ENCODE results near the gene KIF14.

Gene KIF14

DNA sequence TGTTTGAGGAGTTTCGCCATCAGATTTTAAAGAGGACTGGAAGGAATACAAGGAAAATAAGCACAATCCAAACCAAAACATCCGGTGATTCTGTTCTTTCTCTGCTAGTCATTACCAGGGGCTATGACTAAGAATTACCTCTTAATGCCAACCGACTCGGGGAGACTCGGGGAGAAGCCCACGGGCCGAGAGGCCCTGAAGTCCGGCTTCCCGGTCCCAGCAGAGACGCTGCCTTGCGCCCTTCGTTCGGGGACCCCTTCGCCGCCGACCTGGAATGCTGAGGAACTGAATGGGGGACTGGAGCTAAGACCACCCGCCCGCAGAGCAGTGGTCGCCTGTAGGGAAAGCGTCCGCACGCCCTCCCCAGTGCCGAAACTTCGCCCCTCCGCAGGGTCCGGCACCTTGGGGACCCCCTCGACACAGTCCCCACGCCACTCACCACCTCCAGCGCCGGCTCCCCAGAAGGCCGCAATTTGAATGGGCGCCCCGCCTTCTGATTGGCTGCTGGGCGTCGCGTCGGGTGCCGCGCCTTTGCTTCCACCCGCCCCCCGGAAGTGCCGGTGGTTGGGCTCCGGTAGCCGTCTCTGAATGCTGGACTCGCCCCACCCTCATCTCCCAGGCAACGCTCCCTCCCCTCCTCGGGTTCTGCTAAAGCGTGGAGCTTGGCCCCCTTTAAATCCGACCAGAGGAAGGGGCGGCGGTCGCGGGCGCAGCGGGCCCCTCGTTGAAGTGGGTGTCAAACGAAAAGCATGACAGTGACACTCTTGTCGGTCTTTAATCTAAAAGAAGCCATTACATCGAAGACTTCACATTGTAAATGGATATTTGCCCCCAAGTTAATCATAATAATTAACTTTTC, at the start of gene KIF14:
TSS of gene KIF14 (minus strand) at position 479 of the 859 bp plus-strand sequence. CDS start 2,028 bp downstream, outside the sequence.
- peak within 1 kb of the TSS; percentile 89 for H3K4me3 ChIP-seq (ENCODE audit: low read length)
- no peak within 1 kb of the TSS for H3K27ac ChIP-seq (ENCODE audit: low read depth, low read length)
- no peak for TF ChIP-seq EZH2phosphoT487 (IDR thresholded peaks at IDR 0.05; ENCODE audit: borderline replicate concordance, low read length)
- TF ChIP-seq, protein P1, sequence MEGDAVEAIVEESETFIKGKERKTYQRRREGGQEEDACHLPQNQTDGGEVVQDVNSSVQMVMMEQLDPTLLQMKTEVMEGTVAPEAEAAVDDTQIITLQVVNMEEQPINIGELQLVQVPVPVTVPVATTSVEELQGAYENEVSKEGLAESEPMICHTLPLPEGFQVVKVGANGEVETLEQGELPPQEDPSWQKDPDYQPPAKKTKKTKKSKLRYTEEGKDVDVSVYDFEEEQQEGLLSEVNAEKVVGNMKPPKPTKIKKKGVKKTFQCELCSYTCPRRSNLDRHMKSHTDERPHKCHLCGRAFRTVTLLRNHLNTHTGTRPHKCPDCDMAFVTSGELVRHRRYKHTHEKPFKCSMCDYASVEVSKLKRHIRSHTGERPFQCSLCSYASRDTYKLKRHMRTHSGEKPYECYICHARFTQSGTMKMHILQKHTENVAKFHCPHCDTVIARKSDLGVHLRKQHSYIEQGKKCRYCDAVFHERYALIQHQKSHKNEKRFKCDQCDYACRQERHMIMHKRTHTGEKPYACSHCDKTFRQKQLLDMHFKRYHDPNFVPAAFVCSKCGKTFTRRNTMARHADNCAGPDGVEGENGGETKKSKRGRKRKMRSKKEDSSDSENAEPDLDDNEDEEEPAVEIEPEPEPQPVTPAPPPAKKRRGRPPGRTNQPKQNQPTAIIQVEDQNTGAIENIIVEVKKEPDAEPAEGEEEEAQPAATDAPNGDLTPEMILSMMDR (IDR thresholded peaks at IDR 0.05; ENCODE audit: low read depth, low read length, poor library complexity, severe bottlenecking): no peak

DNA sequence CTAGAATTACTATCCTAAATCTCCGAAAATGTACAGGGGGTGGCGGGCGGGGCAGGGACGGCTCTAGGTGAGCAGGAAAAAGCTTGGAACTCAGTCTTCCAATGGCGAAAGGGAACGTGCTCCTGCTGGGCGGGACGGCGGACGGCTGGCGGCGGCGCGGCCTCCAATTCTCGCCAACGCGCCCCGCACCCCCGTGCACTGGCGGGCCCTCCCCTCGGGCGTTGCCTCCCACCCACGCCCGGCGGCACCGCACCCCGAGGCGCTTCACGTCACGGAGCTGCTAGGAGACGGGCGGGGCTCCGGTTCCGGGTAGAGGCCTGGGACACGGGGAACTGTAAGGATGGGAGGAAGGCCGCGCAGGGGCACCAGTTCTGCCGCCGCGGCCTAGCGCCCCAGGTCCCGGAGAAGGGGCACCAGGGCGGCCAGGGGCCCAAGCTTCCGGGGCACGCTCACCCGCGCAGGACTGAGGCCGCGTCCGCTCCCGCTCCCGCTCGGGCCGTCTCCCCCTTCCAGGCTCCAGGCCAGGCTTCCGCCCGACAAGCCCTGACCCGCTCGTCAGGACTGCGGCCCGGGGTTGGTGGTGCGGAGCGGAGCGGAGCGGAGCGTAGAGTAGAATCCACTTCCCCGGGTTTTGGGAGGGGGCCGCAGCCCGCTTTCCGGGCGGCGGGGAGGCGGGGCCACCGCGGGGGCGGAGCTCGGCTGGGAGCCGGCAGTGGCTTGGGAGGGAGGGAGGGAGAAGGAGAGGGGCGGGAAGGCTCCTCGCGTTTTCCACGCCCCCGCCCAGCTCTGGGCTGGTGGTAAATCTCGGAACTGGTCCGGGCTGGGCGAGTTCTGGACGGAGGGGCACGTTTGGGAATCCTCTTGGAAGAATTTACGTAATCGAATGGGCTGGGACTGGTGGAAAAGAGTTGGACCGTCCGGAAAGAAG, 49.0 kb upstream of the KIF14 start, which contains the start of gene DDX59:
TSS of gene DDX59 (minus strand) at position 594 of the 928 bp plus-strand sequence. CDS start 3,167 bp downstream, outside the sequence.
- Histone ChIP-seq H3K27me3 (ENCODE audit: control insufficient read depth, low read length) (no peaks in the 10 kb centered on the region), H3K4me1 (ENCODE audit: control insufficient read depth, low read length) (peaks cover 18% of the 10 kb centered on the region), H3K4me2 (ENCODE audit: low read length) (peak within 1 kb of the TSS; percentile 71), H3K4me3 (ENCODE audit: low read length) (peak within 1 kb of the TSS; percentile 89), H3K27ac (ENCODE audit: low read depth, low read length) (peak within 1 kb of the TSS; percentile 86), H3K9me3 (ENCODE audit: control insufficient read depth, insufficient read depth, low read length) (no peaks in the 10 kb centered on the region), H3K36me3 (ENCODE audit: control insufficient read depth, low read length) (peaks cover 15% of the 10 kb centered on the region), H3F3A (ENCODE audit: control insufficient read depth, insufficient read depth) (0 out of 2 replicates have a peak, but pooled peaks cover 2% of the 10 kb centered on the region), H3K79me2 (ENCODE audit: control insufficient read depth, low read length) (peaks cover 23% of the 10 kb centered on the region), H4K20me1 (ENCODE audit: control insufficient read depth, insufficient read depth, low read depth, low read length) (no peaks in the 10 kb centered on the region), H3K9me2 (replicated peaks; ENCODE audit: control insufficient read depth, low read length) (no peaks in the 10 kb centered on the region)
- TF ChIP-seq, protein P1 (IDR thresholded peaks at IDR 0.05; ENCODE audit: low read depth, low read length, poor library complexity, severe bottlenecking): no peak
- no peak for TF ChIP-seq EZH2phosphoT487 (IDR thresholded peaks at IDR 0.05; ENCODE audit: borderline replicate concordance, low read length)

More for the DNA sequence above, at the start of gene KIF14:
- Histone ChIP-seq H3K9me3 (ENCODE audit: control insufficient read depth, insufficient read depth, low read length) (no peaks in the 10 kb centered on the region), H4K20me1 (ENCODE audit: control insufficient read depth, insufficient read depth, low read depth, low read length) (no peaks in the 10 kb centered on the region), H3K9me2 (replicated peaks; ENCODE audit: control insufficient read depth, low read length) (no peaks in the 10 kb centered on the region), H3K36me3 (ENCODE audit: control insufficient read depth, low read length) (peaks cover 14% of the 10 kb centered on the region), H3K4me1 (ENCODE audit: control insufficient read depth, low read length) (peaks cover 16% of the 10 kb centered on the region), H3K79me2 (ENCODE audit: control insufficient read depth, low read length) (peaks cover 10% of the 10 kb centered on the region), H3K27me3 (ENCODE audit: control insufficient read depth, low read length) (peaks cover 10% of the 10 kb centered on the region), H3K4me2 (ENCODE audit: low read length) (peak within 1 kb of the TSS; percentile 92), H3F3A (ENCODE audit: control insufficient read depth, insufficient read depth) (peaks cover 9% of the 10 kb centered on the region; the same call in 1 of the 2 replicates)

DNA sequence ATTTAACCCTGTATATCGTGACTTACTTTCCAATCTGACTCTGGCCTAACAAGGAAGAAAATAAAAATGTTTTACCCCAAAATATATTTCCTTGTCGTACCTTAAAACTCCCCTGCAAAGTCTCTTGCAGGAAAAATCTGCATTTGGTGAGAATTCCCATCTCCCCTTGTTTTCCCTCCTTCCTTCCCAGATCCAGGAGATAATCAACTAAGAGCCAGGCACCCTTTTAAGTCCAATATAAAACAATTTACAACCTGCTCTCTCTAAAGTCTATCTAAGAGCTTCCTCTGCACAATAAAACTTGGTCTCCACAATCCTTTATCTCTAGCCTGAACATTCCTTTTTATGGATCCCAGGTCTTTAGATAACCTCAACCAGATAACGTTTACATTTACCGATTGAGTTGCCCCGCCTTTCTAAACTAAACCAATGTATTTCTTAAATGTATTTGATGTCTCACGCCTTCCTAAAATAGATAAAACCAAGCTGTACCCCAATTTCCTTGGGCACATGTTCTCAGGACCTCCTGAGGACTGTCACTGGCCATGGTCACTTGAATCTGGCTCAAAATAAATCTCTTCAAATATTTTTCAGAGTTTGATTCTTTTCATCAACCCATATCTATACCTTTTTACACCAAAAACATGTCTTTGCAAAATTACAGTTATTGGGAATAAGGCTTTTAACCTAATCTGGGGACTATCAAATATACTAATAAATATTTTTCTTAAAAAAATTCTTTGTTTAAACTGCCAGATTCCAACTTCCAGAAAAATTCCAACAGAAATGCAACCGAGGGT, 48.2 kb upstream of the KIF14 start:
- Histone ChIP-seq H3K27me3 (ENCODE audit: control insufficient read depth, low read length) (no peaks in the 10 kb centered on the region), H3K4me2 (ENCODE audit: low read length) (peak overlapping the region; percentile 71), H3K4me1 (ENCODE audit: control insufficient read depth, low read length) (peaks cover 18% of the 10 kb centered on the region), H3K4me3 (ENCODE audit: low read length) (peak overlapping the region; percentile 89), H3K9me2 (replicated peaks; ENCODE audit: control insufficient read depth, low read length) (no peaks in the 10 kb centered on the region), H3K79me2 (ENCODE audit: control insufficient read depth, low read length) (peaks cover 23% of the 10 kb centered on the region), H3K36me3 (ENCODE audit: control insufficient read depth, low read length) (peaks cover 19% of the 10 kb centered on the region), H4K20me1 (ENCODE audit: control insufficient read depth, insufficient read depth, low read depth, low read length) (no peaks in the 10 kb centered on the region), H3K27ac (ENCODE audit: low read depth, low read length) (peak overlapping the region; percentile 86), H3K9me3 (ENCODE audit: control insufficient read depth, insufficient read depth, low read length) (no peaks in the 10 kb centered on the region), H3F3A (ENCODE audit: control insufficient read depth, insufficient read depth) (no peaks in the 10 kb centered on the region)
- TF ChIP-seq, protein P1 (IDR thresholded peaks at IDR 0.05; ENCODE audit: low read depth, low read length, poor library complexity, severe bottlenecking): no peak
- no peak for TF ChIP-seq EZH2phosphoT487 (IDR thresholded peaks at IDR 0.05; ENCODE audit: borderline replicate concordance, low read length)

Data from DOHH2 (cell line).